ENCODE data around the gene NPIPA3.
"Not testable (repeated sequence)": the region's sequence is repeated elsewhere in the genome, so short reads cannot be mapped to it uniquely, and the experiment has no call there.

NPIPA3 gene

GRCh38 chr16:14742273-14743128, 39.3 kb downstream of the NPIPA3 start, which contains the start of gene NPIPA2:
TSS of gene NPIPA2 (plus strand) at chr16:14742533. CDS start at chr16:14748066, 5,533 bp downstream.
- not testable (repeated sequence) for DNase-seq

GRCh38 chr16:14773654-14774053, 70.4 kb downstream of the NPIPA3 start:
- not testable (repeated sequence) for DNase-seq

GRCh38 chr16:14775624-14776023, 72.4 kb downstream of the NPIPA3 start:
- not testable (repeated sequence) for DNase-seq
